GM18870 (cell line): Measurements from ENCODE around the gene HDAC8.
"Not testable (repeated sequence)": the region's sequence is repeated elsewhere in the genome, so short reads cannot be mapped to it uniquely, and the experiment has no call there.

Experiments
- ATAC-seq: cut with Tn5 transposase; IDR thresholded peaks from one replicate; pipeline ENCODE4 v1.9.1; 2021; ENCODE audit warnings: moderate library complexity; ENCODE audit not compliant: unreplicated experiment

HDAC8 gene

DNA sequence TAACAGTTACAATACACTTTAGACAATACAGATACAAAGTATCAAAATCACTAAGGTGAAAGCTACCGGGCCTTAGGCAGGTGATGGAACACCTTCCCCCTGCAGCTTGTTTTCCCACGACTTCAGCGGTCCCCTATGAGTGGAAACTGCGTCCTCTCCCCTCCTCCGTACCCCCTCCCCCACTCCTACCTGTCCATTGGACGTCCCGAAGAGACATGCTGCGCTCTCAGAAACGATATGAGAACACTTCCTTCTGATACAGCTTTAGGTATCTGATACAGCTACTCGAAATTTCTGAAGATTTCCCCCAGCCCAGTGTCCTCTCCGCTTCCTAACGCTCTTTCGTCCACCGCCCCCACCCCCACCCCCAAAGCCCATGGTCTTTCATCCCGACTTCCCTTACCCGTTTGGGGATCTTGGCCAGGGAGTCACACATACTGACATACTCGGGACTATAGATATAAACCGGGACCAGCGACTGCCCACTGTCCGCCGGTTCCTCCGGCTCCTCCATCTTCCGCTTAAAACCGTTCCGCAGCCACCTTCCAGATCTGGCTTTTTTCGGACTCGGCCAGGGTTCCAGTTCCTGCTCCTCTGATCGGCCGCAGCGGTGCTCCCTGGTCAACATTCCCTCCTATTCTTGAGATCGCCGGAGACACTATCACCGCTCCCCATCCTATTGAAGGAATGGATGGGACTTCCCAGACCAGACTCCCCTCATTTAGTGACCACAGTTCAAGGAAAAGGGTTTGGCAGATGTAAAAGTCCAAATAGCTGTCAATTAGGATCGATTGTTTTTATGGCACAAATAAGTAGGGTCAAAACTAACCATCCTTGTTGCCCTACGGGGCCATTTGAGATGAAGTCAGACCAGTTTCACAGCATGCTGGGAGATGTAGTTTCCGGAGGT lies at the start of gene HDAC8:
Gene HDAC8 (minus strand): TSS at position 596 of the 910 bp plus-strand sequence. CDS start 82 bp downstream, at position 514.
- ATAC-seq, result peak; percentile 96

GRCh38 chrX:72621625-72622485 lies 49.2 kb upstream of the HDAC8 start:
- ATAC-seq, result peak; percentile 93

DNA sequence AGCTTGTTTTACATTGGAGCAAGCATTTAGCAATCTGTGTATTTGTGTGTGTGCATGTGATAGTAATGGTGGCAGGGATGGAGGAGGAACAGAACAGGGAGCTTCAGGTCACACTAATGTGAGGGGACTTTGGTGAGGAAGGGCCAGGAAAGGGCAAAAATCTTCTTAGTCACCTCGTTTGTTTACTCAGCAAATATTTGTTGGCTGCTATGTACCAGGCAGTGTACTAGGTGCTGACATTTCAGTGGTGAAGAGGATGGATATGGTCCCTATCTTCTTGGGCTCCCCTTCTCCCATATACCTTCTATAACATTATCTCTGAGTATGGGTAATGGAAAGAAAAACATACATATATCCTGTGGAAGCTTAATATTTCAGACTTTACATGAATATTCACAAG lies 48.5 kb upstream of the HDAC8 start:
- peak; percentile 7 for ATAC-seq

DNA sequence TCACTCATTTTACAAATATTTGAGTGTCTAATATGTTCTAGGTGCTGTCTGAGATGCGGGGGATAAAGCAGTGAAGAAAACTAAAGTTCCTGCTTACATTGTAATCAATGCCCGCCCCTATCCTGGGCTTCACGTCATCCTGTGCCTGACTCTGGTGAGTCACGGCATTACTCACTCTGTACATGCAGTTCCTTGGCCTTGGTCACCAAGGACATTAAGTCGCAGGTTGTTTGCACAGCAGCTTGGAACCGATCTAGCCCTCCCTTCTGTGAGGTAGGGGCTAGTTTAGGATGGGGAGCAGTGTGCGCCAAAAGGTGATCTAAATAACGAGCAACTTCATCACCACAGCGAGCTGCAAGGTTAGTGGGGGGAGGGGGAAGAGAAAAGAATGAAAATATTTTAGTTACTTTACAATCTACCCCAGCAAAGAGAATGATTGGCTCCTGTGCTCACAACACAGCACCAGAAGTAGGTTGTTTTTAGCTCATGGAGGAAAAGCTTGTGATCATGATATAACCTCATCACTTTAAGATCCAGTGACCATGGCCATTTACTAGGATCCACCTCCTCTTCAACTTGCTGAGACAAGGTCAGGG lies 48.0 kb upstream of the HDAC8 start:
- no peak for ATAC-seq

- no peak for ATAC-seq
Observed at GRCh38 chrX:72609313-72609712, 36.7 kb upstream of the HDAC8 start.

DNA sequence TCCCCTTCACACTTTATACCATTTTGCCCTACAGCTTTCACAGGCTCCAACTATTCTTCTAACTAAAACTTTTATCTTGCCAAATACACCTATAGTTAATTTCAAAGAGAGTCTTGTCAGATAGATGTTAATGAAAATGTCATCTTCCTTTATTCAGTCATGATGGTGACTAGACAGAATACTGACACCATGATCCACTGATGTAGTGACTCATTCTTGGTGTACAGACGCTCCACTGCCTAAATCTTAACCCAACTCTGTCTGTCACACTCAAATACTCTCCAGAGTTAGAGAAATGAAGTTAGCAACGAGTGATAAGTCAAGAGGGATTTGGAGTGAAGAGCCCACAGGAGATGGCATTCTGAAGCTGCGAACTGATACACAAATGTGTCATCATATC lies 32.1 kb upstream of the HDAC8 start:
- no peak for ATAC-seq

- peak; percentile 57 for ATAC-seq
Observed at GRCh38 chrX:72604112-72604511, 31.5 kb upstream of the HDAC8 start.

DNA sequence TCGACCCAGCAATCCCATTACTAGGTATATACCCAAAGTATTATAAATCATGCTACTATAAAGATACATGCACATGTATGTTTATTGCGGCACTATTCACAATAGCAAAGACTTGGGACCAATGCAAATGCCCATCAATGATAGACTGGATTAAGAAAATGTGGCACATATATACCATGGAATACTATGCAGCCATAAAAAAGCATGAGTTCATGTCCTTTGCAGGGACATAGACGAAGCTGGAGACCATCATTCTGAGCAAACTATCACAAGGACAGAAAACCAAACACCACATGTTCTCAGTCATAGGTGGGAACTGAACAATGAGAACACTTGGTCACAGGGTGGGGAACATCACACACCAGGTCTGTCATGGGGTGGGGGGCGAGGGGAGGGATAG lies 18.4 kb upstream of the HDAC8 start:
- ATAC-seq, result not testable (repeated sequence)

- ATAC-seq, result no peak
Observed at GRCh38 chrX:72584163-72584562, 11.5 kb upstream of the HDAC8 start.

- no peak for ATAC-seq
Observed at GRCh38 chrX:72576141-72576894, 3.7 kb upstream of the HDAC8 start.

DNA sequence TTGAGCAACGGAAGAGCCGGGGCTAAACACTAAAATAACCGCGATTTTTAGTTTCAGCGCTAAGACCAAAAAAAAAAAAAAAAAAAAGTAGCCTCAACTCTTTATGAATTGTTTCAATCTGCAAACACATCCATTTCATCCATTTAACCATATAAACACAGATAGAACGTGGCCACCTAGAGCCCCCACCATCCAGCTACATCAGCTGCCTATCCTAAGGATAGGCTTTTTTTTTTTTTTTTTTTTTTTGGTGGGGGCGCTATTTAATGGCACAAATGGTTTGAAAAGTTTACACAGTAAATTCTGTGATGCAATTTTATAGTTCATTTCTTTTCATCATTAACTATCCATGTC lies 492 bp upstream of the HDAC8 start:
- peak; percentile 31 for ATAC-seq

DNA sequence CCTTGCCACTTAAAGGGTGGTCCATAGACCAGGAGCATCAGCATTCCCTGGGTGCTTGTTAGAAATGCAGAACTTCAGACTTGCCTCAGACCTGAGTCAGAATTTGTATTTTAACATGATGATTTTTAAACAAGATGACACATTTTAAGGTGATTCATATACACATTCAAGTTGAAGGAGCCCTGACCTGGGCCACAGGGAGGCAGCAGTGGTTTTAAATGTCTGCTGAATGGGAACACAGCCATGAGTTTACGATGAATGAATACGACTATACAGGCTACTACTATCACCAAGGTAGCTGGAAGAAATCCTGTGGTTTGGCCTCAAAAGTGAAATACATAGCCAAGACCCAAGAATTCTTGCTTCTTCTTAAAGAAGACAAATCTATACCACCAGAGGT lies 2.9 kb downstream of the HDAC8 start:
- no peak for ATAC-seq

GRCh38 chrX:72568406-72569092 lies 4.1 kb downstream of the HDAC8 start:
- no peak for ATAC-seq

GRCh38 chrX:72566448-72566847 lies 6.2 kb downstream of the HDAC8 start:
- no peak for ATAC-seq

GRCh38 chrX:72559655-72560054 lies 13.0 kb downstream of the HDAC8 start:
- not testable (repeated sequence) for ATAC-seq

GRCh38 chrX:72554448-72555140 lies 18.0 kb downstream of the HDAC8 start:
- no peak for ATAC-seq

- ATAC-seq, result not testable (repeated sequence)
Observed at GRCh38 chrX:72552443-72552842, 20.2 kb downstream of the HDAC8 start.

DNA sequence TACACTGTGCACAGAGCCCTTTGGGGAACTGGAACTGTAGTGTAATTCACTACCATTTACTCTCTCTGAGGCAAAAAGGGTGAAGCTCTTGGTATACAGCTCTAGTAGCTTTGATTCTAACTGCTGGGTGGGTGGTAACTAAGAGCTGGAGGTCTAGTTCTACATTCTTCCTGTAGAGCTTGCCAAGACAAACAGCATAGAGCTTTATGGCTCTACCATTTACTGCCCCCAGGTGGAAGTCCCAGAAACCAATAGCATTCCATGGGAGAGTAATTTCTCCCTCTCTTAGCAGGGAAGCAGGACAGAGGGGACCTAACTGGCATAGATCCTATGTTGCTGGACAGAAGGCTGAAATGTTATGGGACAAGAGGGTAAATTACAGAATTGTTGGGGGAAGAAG lies 26.7 kb downstream of the HDAC8 start:
- ATAC-seq, result no peak

DNA sequence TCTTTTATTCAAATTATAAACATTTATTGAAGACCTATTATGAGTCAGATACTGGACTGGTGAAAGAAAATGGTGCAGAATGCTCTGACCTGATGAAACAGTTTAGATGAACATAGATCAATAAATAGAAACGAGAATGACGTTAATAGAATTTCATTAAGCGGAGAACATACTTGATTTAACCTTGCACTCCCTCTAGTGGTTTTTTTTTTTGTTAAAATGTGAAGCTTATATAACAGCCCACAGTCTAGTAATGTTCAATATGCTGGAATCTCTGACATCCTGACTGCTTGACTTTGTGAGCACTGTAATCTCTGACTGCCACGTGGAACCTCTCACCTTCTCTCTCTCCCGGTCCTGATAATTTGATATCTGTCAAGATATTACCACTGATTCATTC lies 32.3 kb downstream of the HDAC8 start:
- ATAC-seq, result no peak

DNA sequence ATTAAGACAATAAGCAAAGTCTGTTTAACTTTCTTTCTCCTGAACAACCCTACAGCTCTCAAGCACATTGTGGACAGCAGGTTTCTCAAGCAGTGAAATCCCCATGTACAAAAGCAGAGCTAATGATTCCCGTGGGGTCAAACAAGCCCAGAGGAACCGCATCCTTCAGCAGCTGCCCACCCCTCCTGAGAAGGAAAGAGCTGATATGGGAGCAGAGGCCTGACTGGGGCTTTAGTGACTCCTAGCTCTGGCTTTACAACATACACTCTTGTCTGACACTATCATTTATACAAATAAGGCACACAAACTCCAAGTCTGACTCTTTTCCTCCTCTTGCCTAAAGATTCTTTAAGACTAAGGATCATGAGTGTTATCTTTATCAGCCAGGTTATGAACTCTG lies 32.8 kb downstream of the HDAC8 start:
- no peak for ATAC-seq
